GM13976 (cell line): ENCODE results near the gene THADA.
"Not testable (repeated sequence)": the region's sequence is repeated elsewhere in the genome, so short reads cannot be mapped to it uniquely, and the experiment has no call there.

Source experiments
- DNase-seq: peaks from one replicate; pipeline ENCODE4 v3.0.0; 2012; ENCODE audit warnings: low spot score
- in situ Hi-C: fragments of 300-500 bp; cut with MboI; formaldehyde crosslinking; loops from one replicate; pipeline ENCODE4 v1.12.0; 2022; ENCODE audit warnings: low sequenced_read_pairs, mixed read lengths, inconsistent platforms; ENCODE audit not compliant: unreplicated experiment
- TF ChIP-seq, protein P1 (sequence below): IDR thresholded peaks from 2 replicates; pipeline ENCODE4 v1.5.1; 2012; ENCODE audit warnings: borderline replicate concordance, mild to moderate bottlenecking; ENCODE audit not compliant: insufficient read depth; ENCODE audit errors: extremely low read depth, missing control alignments, control extremely low read depth

The THADA gene

DNA sequence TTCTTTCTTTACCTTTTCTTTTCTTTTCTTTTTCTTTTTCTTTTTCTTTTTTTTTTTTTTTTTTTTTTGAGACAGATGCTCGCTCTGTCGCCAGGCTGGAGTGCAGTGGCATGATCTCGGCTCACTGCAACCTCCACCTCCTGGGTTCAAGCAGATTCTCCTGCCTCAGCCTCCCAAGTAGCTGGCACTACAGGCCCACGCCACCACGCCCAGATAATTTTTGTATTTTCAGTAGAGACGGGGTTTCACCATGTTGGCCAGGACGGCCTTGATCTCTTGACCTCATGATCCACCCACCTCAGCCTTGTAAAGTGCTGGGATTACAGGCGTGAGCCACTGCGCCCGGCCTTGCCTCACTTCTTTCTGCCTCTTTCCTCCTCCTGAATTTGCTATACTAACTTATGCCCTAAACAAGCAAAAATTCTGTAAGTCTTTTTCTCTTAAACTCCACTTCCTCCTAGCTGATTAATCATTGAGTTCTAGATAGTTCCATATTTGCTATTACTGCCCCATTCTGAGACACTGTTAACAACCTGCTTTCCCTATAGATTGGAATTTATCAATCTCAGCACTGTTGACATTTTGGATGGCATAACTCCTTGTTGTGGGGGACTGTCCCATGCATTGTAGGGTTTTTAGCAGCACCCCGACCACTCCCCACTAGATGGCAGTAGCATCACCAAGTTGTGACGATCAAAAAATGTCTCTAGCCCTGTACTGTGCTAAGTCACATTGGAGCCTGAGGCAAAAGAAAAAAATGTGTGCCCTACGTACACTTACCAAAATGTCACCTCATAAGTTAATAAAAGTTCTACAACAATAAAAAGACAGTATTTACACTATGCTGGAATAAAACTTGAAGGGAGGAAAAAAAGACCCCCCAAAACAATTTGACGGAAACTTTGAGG, 16.4 kb upstream of the THADA start:
- in situ Hi-C loops: no loop called here
- peak; percentile 62 for DNase-seq
- TF ChIP-seq, protein P1, sequence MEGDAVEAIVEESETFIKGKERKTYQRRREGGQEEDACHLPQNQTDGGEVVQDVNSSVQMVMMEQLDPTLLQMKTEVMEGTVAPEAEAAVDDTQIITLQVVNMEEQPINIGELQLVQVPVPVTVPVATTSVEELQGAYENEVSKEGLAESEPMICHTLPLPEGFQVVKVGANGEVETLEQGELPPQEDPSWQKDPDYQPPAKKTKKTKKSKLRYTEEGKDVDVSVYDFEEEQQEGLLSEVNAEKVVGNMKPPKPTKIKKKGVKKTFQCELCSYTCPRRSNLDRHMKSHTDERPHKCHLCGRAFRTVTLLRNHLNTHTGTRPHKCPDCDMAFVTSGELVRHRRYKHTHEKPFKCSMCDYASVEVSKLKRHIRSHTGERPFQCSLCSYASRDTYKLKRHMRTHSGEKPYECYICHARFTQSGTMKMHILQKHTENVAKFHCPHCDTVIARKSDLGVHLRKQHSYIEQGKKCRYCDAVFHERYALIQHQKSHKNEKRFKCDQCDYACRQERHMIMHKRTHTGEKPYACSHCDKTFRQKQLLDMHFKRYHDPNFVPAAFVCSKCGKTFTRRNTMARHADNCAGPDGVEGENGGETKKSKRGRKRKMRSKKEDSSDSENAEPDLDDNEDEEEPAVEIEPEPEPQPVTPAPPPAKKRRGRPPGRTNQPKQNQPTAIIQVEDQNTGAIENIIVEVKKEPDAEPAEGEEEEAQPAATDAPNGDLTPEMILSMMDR: peak; percentile 83

DNA sequence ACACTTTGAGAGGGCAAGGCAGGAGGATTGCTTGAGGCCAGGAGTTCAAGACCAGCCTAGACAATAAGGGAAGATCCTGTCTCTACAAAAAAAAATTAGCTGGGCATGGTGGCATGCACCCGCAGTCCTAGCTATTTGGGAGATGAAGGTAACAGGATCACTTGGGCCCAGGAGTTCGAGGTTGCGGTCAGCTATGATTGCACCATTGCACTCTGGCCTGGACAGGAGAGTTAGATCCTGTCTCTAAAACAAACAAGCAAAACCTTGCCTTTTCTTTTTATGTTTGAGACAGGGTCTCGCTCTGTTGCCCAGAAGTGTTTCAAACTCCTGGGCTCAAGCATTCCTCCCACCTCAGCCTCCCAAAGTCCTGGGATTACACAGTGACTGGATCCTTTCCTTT, 14.5 kb upstream of the THADA start:
- in situ Hi-C loops: no loop called here
- TF ChIP-seq, protein P1: no peak
- DNase-seq: no peak

DNA sequence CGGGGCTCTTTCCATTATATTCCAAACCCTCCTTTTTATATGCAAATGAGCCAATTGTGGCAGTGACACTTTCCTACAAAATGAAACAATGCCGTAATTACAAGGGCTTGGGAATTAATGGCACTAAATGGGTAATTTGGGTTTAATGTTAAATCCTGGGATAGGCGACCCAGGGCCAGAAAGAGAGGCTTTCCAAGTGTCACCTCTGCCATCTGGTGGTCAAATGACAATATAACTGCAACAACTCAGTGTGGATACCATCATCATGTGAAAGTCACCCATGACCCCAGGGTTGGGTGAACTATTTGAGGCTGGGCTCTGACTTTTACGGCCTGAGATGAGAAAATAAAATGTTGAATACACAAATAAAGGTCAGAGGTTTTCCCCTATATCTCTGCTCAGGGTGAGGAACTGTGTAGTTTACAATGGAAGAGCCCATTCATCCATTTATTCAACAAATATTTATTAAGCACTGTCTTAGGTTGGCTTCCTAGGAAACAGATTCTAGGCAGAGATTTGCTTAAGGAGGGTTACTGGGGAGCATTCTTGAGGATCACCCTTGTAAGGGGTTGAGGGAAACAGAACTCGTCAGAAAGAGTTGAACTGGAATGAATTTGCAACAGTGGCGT, 13.6 kb upstream of the THADA start:
- DNase-seq: peak; percentile 40
- in situ Hi-C loops: no loop called here
- TF ChIP-seq, protein P1: peak; percentile 64

DNA sequence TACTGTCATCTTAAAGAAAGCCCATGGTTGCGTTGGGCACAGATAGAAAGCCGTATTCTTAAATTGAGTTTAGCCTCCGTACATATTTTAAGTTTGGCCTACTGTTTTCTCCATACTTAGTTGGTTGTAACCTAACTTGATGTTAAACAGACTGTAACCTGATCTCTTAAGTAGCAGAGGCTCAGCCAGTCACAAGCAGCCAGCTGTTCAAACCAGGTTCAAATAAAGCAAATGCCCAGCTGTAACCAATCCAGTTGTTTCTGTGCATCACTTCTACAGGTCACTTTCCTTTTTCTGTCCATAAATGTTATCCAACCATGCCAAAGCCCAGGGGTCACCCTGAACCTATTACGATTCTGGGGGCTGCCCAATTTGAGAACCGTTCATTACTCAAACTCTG, 10.0 kb upstream of the THADA start:
- TF ChIP-seq, protein P1: no peak
- in situ Hi-C loops: no loop called here
- DNase-seq: no peak

DNA sequence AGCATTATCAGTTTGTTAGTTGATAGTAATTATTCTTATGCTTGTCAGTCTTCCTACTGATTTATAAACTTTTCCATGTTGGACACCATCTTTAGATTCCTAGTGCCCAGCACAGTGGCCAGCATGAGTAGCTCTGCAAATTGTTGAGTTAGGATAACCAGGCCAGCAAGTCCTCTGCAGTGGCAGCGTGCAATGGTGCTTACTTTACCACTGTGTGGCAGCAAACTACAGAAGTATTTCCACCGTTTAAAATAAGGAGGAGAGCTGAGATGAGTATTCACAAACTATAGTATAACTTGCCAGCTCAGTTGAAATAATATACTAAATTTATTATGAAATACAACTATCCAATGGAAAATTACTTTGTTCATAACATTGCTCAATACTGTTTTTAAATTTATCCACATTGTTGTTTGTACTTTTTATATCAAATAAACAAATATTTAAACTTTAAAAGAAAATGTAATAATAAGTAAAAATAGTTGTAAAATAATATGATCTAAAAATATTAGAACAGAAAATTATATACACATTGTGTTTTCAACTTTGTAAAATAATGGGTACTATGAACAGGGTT, 9.3 kb upstream of the THADA start:
- DNase-seq: peak; percentile 32
- TF ChIP-seq, protein P1: peak; percentile 42
- in situ Hi-C loops: no loop called here

DNA sequence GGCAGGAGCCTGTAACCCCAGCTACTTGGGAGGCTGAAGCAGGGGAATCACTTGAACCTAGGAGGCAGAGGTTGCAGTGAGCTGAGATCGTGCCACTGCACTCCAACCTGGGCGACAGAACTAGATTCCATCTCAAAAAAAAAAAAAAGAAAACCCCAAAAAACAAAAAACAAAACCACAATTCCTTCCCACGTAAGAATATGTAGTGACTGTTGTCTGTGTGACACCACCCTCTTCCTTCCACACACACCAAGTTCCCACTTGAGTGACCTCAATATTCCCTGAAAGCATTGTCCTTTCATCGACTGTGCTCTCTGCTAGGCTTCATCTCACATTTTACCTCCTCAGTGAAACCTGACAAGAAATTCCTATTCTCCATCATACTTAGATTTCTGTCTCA, 8.8 kb upstream of the THADA start:
- in situ Hi-C loops: no loop called here
- DNase-seq: no peak
- TF ChIP-seq, protein P1: no peak

DNA sequence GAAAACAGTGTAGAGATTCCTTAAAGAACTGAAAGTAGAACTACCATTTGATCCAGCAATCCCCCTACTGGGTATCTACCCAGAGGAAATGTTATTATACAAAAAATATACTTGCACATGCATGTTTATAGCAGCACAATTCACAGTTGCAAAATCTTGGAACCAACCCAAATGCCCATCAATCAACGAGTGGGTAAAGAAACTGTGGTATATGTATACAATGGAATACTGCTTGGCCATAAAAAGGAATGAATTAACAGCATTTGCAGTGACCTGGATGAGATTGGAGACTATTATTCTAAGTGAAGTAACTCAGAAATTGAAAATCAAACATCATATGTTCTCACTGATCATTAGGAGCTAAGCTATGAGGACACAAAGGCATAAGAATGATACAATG, 4.8 kb upstream of the THADA start:
- in situ Hi-C loops: not testable (repeated sequence)

More for the DNA sequence above, 4.8 kb upstream of the THADA start:
- not testable (repeated sequence) for DNase-seq
